Stimulated activated CD4-positive, alpha-beta T cell treated with anti-CD3 and anti-CD28 coated beads, Interleukin-4, amount 100 ng/mL, for 4 hours (primary cell): Measurements from ENCODE around the gene LOXL1.

ENCODE experiments used
- DNase-seq, 2 experiments: peaks; one replicate each; pipeline ENCODE4 v3.0.0-alpha.2; 2020

LOXL1 gene

DNA sequence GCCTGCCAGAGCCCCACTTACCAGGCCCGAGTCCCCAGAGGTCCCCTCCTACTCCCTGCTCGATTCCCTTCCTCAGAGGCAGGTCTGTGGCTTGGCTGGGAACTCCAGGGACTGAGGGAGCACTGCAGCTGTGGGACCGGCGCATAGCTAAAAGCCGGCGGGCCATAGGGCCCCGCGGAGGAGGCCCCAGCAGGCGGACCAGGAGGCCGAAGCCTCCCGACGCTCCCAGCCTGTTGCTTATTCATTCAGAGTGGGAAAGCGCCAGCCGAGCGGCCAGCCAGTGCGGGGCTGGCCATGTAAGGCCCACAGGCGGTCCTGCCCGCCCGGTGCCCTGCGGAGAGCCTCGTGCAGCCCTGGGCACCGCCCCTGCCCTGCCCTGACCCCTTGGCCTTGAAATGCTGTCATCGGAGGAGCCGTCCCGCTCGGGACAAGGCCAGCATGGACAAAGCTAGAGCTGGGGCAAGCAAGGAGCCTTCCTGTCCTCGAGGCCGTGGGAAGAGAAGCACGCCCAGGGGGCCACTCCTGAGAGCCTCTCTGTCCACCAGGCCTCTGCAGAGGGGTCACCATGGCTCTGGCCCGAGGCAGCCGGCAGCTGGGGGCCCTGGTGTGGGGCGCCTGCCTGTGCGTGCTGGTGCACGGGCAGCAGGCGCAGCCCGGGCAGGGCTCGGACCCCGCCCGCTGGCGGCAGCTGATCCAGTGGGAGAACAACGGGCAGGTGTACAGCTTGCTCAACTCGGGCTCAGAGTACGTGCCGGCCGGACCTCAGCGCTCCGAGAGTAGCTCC is at the start of gene LOXL1:
TSS of gene LOXL1 (plus strand) at position 244 of the 784 bp plus-strand sequence. CDS start at position 566, 322 bp downstream.
- no peak for DNase-seq

GRCh38 chr15:73879426-73879825 is 46.8 kb upstream of the LOXL1 start:
- DNase-seq = no peak

DNA sequence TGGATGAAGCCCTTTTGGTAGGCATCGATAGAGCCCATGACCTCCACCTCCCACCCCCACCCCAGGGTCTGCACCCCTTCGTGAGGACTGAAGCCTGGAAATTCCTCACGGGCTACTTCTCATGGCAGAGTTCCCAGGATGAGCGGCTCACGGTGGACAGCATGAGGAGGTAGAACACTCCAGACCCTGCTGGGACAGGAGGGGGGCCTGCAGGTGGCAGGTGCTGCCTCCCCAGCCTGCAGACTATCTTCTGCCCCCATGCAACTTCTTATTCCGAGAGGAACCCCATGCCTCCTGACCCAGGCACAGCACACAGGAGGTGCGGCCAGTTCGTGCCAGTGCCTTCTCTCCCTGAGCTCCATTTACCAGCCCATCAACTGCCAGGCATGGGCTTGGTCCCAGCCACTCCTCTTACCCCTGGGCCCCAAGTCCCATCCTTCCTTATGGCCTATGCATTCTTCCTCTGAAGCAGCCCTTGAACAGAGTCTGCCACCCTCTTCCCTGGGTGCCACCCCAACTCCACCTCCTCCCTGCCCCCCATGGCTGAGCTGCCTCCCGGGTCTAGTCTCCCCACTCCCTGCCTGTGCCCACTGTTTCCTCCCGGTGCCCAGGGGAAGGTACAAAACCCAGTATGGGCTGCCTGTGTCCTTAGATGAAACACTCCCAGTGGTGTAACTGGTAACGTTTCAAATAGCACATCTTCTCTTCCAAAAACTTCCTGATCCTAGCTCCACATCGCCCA is 44.5 kb upstream of the LOXL1 start:
- DNase-seq = no peak

GRCh38 chr15:73882761-73883419 is 43.4 kb upstream of the LOXL1 start:
- no peak for DNase-seq

GRCh38 chr15:73884159-73884558 is 42.1 kb upstream of the LOXL1 start:
- DNase-seq = no peak

DNA sequence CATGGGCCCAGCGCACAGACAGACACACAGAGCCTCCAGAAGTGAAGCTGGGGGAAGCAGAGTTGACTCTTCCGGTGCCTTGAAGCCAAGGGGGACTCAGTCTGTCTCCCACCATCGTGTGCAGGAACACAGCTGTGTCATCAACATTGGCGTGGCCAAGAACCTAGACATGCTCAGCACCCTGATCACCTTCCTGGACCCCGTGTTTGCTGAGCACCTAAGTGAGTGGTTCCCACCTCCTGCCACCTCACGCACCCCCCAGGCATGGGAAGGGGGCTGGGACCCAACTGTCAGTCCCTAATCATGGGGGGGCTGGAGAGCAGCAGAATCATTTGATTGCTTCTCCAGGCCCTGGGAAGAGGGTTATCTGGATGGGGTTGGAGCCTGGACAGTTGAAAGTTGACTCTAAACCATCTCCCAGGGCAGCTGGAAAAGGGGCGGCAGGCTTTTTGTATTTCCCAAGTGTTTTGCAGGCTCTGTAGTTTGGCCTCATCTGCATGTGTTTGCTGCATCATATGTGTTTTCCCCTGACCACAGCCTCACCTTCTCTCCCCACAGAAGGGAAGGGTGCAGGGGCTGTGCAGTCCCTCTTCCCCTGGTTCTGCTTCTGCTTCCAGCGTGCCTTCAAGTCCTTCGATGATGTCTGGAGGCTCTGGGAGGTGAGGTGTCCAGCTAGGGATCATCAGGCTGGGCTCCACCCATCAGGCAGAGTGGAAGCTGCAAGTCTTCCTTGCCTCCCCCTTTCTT is 40.1 kb upstream of the LOXL1 start:
- DNase-seq = no peak

- no peak for DNase-seq
These were observed 39.4 kb upstream of the LOXL1 start for GRCh38 chr15:73886717-73887345.

DNA sequence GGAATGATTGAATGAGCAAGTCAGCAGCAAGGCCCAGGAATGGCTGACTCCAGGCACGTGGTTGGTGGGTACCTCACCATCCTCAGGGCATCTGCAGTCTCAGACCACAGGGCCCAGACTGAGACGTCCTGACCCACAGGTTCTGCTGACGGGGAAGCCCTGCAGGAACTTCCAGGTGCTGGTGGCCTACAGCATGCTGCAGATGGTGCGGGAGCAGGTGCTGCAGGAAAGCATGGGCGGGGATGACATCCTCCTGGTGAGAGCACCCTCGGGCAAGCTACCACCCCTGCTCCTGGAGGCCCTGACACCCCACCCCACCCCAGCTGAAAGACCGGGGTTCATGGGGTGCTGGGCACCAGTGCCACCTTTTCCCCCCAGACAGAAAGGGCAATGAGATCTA is 38.8 kb upstream of the LOXL1 start:
- DNase-seq = no peak

GRCh38 chr15:73888224-73889041 is 37.8 kb upstream of the LOXL1 start:
- DNase-seq = no peak

DNA sequence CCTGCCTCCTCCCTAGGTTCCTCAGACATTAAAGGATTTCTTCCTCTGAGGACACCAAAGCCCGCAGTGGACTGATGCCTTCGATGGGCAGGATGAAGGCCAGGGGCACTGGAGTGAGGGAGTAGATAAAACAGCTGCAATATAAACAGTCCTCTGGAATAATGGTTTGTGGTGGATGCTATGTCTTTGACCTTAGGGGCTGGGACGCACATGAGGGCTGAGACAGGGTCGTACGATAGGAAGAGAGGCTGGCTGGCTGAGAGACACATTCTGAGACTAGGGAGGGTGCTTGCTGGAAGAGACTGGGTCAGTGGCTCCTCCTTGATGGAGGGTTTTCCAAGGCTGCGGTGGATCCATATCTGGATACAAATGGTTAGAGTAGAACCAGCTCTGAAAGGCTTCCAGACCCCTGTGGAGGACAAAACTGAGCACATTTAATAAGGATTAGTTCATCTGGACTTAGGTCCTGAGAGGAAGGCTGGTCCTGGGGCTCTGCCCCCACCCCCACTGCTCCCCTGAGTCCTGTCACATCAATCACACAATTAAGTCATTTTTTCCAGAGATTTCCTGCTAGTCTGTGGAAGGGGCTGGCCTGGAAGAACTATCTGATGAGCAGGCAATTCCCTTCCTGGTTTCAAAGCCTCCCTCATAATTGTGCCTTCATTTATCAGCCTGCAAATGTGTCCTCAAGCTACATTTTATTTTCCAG is 37.1 kb upstream of the LOXL1 start:
- no peak for DNase-seq

DNA sequence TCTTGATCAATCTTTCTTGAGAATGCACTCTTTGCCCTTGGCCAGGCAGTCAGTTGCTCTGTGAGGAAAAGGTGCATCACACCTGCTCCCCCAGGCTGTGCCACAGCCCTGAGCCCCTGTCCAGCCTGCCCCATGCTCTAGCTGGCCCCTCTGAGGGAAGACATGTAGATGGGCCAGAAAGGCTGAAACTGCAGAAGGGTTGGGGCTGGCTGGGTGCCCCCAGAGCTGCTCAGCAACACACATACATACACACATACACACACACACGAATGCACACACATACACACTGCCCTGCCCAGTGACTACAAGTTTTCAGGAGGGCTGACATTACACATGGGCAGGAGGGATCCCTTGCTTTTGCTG is 36.5 kb upstream of the LOXL1 start:
- no peak for DNase-seq

GRCh38 chr15:73891328-73892315 is 34.6 kb upstream of the LOXL1 start:
- no peak for DNase-seq

DNA sequence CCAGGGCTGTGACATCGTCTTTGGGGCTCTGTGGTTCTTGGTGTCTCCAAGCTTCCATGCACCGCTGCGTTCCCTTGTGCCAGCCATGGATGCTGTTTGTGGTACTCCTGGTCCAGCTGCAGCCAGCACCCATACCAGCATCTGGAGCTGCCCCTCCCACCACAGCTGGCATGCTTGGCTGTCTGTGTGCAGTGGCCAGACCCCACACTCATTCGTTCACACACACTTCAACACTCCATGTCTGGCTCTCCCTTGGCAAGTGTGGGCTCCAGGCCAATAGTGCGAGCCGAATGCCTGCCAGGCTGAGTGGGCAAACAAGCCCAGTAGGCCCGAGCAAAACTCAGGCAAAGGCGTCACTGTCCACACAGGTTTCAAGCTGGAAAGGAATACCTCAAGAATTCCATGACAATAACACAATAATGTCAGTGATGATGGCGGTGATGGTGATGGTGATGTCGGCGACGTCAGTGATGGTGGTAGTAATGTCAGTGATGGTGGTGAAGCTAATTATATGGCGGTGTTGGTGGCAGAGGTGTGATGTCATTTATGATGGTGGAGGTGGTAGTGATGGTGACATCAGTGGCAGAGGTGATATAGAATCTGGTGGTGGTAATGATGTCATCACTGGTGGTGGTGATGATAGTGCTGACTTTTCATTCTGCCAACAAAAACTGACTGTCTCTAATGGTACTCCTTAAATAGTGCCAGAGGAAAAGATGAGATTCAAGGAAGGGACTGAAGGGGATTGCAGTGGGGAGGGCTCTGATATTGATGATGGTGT is 33.6 kb upstream of the LOXL1 start:
- no peak for DNase-seq

DNA sequence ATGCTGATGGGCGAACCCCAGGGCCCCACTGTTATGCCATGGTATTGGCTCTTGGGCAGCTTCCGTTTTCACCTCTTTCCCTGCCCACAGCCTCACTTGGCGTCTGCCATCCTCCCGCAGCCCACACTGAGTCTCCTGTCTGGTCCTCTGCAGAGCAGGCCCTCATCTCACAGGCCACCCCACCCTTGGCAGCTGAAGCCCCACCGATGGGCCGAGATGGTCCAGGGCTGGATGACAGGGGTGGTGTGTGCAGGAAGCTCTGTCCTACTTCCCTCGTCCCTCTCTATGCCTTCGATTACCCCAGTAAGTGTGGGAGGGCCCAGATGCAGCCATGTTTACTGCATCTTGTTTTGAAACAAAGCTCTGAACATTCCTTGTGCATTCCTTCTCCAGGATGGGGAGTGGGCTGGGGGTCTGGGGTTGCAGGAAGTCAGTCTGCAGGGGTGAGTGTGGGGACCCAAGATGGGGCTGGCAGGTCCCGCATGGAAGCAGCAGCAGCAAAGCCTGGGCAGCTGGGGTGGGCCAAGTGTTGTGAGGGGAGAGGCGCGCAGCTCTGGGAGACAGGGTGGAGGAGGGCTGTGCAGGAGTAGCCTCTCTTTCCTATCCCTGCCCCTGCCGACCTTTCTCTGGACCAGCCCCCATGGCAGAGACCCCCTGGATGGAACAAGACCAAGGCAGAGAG is 32.0 kb upstream of the LOXL1 start:
- DNase-seq = no peak

- peak; percentile 21 to 27 for DNase-seq
These were observed 28.6 kb upstream of the LOXL1 start for GRCh38 chr15:73897441-73898261.

GRCh38 chr15:73899197-73900094 is 26.8 kb upstream of the LOXL1 start:
- no peak for DNase-seq
